H9 (cell line): ENCODE data around the gene PITX1. TPM values are rescaled to one million over a fixed set of nuclear protein-coding genes. Genes with fewer than 3 reads are reported as not detected.

Source experiments
- DNase-seq: peaks from one replicate; pipeline ENCODE4 v3.0.0-alpha.2; 2017
- H2AFZ ChIP-seq: one replicate; pipeline ENCODE4 v1.6.1; 2013; ENCODE audit warnings: mild to moderate bottlenecking, low read length, control low read depth, moderate library complexity
- H2AK5ac ChIP-seq: 2 replicates; pipeline ENCODE4 v1.6.1; 2013; ENCODE audit warnings: low read length, control low read depth, mixed read lengths; ENCODE audit not compliant: insufficient read length
- H2BK120ac ChIP-seq: one replicate; pipeline ENCODE4 v1.6.1; 2013; ENCODE audit warnings: low read depth, mild to moderate bottlenecking, low read length, control low read depth, inconsistent platforms; ENCODE audit not compliant: poor library complexity, severe bottlenecking
- H2BK12ac ChIP-seq: 2 replicates; pipeline ENCODE4 v1.6.1; 2013; ENCODE audit warnings: low read length, control low read depth, mixed read lengths, low read depth; ENCODE audit not compliant: insufficient read length
- H2BK15ac ChIP-seq: 2 replicates; pipeline ENCODE4 v1.6.1; 2013; ENCODE audit warnings: low read depth, low read length, control low read depth
- H2BK20ac ChIP-seq: one replicate; pipeline ENCODE4 v1.6.1; 2013; ENCODE audit warnings: low read depth, mild to moderate bottlenecking, low read length, control low read depth, inconsistent platforms; ENCODE audit not compliant: poor library complexity, severe bottlenecking
- H2BK5ac ChIP-seq: 2 replicates; pipeline ENCODE4 v1.6.1; 2013; ENCODE audit warnings: low read length, control low read depth, mixed read lengths; ENCODE audit not compliant: insufficient read length
- H3K14ac ChIP-seq: 2 replicates; pipeline ENCODE4 v1.6.1; 2013; ENCODE audit warnings: low read length, control low read depth; ENCODE audit not compliant: insufficient read depth
- H3K18ac ChIP-seq: 2 replicates; pipeline ENCODE4 v1.6.1; 2013; ENCODE audit warnings: low read depth, mild to moderate bottlenecking, mixed read lengths, low read length, control low read depth; ENCODE audit not compliant: insufficient read length
- H3K23ac ChIP-seq: 2 replicates; pipeline ENCODE4 v1.6.1; 2013; ENCODE audit warnings: low read length, control low read depth, mixed read lengths, low read depth; ENCODE audit not compliant: insufficient read length
- H3K23me2 ChIP-seq: 2 replicates; pipeline ENCODE4 v1.6.1; 2013; ENCODE audit warnings: low read depth, mild to moderate bottlenecking, mixed read lengths, low read length, control low read depth; ENCODE audit not compliant: insufficient read length, poor library complexity, severe bottlenecking
- H3K27ac ChIP-seq: 2 replicates; pipeline ENCODE4 v1.5.1; 2013; ENCODE audit warnings: low read length, control low read depth, mixed read lengths, low read depth; ENCODE audit not compliant: insufficient read length
- H3K27me3 ChIP-seq: 2 replicates; pipeline ENCODE4 v1.6.1; 2013; ENCODE audit warnings: low read length, control low read depth, inconsistent platforms; ENCODE audit not compliant: insufficient read depth
- H3K4ac ChIP-seq: 2 replicates; pipeline ENCODE4 v1.6.1; 2013; ENCODE audit warnings: low read depth, mild to moderate bottlenecking, control low read depth, inconsistent platforms, low read length, moderate library complexity
- H3K4me1 ChIP-seq: 2 replicates; pipeline ENCODE4 v1.6.1; 2013; ENCODE audit warnings: low read length, control low read depth, inconsistent platforms; ENCODE audit not compliant: insufficient read depth
- H3K4me2 ChIP-seq: 2 replicates; pipeline ENCODE4 v1.6.1; 2013; ENCODE audit warnings: low read length, control low read depth, mixed read lengths; ENCODE audit not compliant: insufficient read length, insufficient read depth
- H3K56ac ChIP-seq: 2 replicates; pipeline ENCODE4 v1.6.1; 2013; ENCODE audit warnings: low read depth, mild to moderate bottlenecking, mixed read lengths, low read length, control low read depth; ENCODE audit not compliant: insufficient read length
- H3K79me1 ChIP-seq: 2 replicates; pipeline ENCODE4 v1.6.1; 2013; ENCODE audit warnings: low read depth, mild to moderate bottlenecking, moderate library complexity, low read length, control low read depth, inconsistent platforms; ENCODE audit not compliant: insufficient read depth, poor library complexity, severe bottlenecking
- H3K79me2 ChIP-seq: 2 replicates; pipeline ENCODE4 v1.6.1; 2013; ENCODE audit warnings: low read length, control low read depth, inconsistent platforms; ENCODE audit not compliant: insufficient read depth
- H3K9ac ChIP-seq: 2 replicates; pipeline ENCODE4 v1.6.1; 2013; ENCODE audit warnings: low read length, control low read depth, mixed read lengths; ENCODE audit not compliant: insufficient read length; ENCODE audit errors: extremely low read depth
- H3K9me3 ChIP-seq: one replicate; pipeline ENCODE4 v1.6.1; 2013; ENCODE audit warnings: low read depth, low read length, inconsistent platforms; ENCODE audit not compliant: control insufficient read depth
- H3T11ph ChIP-seq: one replicate; pipeline ENCODE4 v1.6.1; 2013; ENCODE audit warnings: mild to moderate bottlenecking, low read length, control low read depth, inconsistent platforms
- H4K20me1 ChIP-seq: one replicate; pipeline ENCODE4 v1.6.1; 2013; ENCODE audit not compliant: control insufficient read depth, insufficient read length, insufficient read depth
- H4K5ac ChIP-seq: 2 replicates; pipeline ENCODE4 v1.6.1; 2013; ENCODE audit warnings: low read depth, mild to moderate bottlenecking, mixed read lengths, low read length, control low read depth; ENCODE audit not compliant: insufficient read length
- H4K8ac ChIP-seq: replicated peaks from 2 replicates; pipeline ENCODE4 v1.6.1; 2013; ENCODE audit warnings: low read length, control low read depth, mixed read lengths, low read depth; ENCODE audit not compliant: insufficient read length
- H4K91ac ChIP-seq: 2 replicates; pipeline ENCODE4 v1.6.1; 2013; ENCODE audit warnings: low read depth, mild to moderate bottlenecking, moderate library complexity, mixed read lengths, low read length, control low read depth; ENCODE audit not compliant: insufficient read length
- H3K27ac Mint-ChIP-seq, 3 experiments: 2 replicates in 2 of 3; 3 replicates in 1 of 3; pipeline ENCODE4 v1.8.0; 2020 to 2021; ENCODE audit warnings: mixed read lengths in 3 of 3, mild to moderate bottlenecking in 1 of 3, moderate library complexity in 1 of 3
- H3K27me3 Mint-ChIP-seq: 2 replicates; pipeline ENCODE4 v1.8.0; 2021; ENCODE audit warnings: low read depth, mild to moderate bottlenecking, moderate library complexity, mixed read lengths
- H3K36me3 Mint-ChIP-seq, 3 experiments: 2 replicates in 2 of 3; 3 replicates in 1 of 3; pipeline ENCODE4 v1.8.0; 2020 to 2021; ENCODE audit warnings: low read depth in 3 of 3, mixed read lengths in 3 of 3; ENCODE audit not compliant: insufficient read depth in 1 of 3
- H3K4me1 Mint-ChIP-seq, 2 experiments: 2 replicates each; pipeline ENCODE4 v1.8.0; 2020; ENCODE audit warnings: mixed read lengths in 2 of 2
- H3K4me3 Mint-ChIP-seq, 2 experiments: 2 replicates in 1 of 2; 3 replicates in 1 of 2; pipeline ENCODE4 v1.8.0; 2020 to 2021; ENCODE audit warnings: mild to moderate bottlenecking in 2 of 2, mixed read lengths in 2 of 2, moderate library complexity in 1 of 2
- H3K9me3 Mint-ChIP-seq, 2 experiments: 2 replicates in 1 of 2; 3 replicates in 1 of 2; pipeline ENCODE4 v1.8.0; 2020; ENCODE audit warnings: mild to moderate bottlenecking in 2 of 2, mixed read lengths in 2 of 2, moderate library complexity in 1 of 2
- CTCF ChIP-seq: fragments of 200-600 bp; sonication (generic); conservative IDR thresholded peaks from 3 replicates; pipeline ENCODE4 v1.8.0; 2021; ENCODE audit warnings: antibody characterized with exemption, mild to moderate bottlenecking
- WGBS: extraction: QIAGEN DNeasy Blood & Tissue Kit; methylation state at CpG from one replicate; pipeline ENCODE4 v1.1.7; 2013; ENCODE audit warnings: missing lambda C conversion rate, low lambda C conversion rate, mixed read lengths; ENCODE audit not compliant: insufficient read length; ENCODE audit errors: extremely low coverage; 5-methylcytosine and 5-hydroxymethylcytosine counted together
- total RNA-seq: library from RNA; stranded (reverse); gene quantifications from 2 replicates; pipeline ENCODE4 v1.2.1, GENCODE V29; 2021

The PITX1 gene
- total RNA-seq, 1 experiment from 2014 or later: not detected

- Histone ChIP-seq H3K79me2 (no peaks in the 10 kb centered on the region), H3K79me1 (no peaks in the 10 kb centered on the region), H2BK120ac (no peak overlapping the region), H3K4me2 (no peak overlapping the region), H3K9ac (no peak overlapping the region), H3K56ac (no peak overlapping the region), H2BK5ac (no peak overlapping the region), H3K18ac (no peak overlapping the region), H3K4ac (no peak overlapping the region), H2AK5ac (no peak overlapping the region), H3T11ph (no peak overlapping the region), H4K20me1 (no peaks in the 10 kb centered on the region), H3K23me2 (no peaks in the 10 kb centered on the region), H3K14ac (no peak overlapping the region), H2BK12ac (no peak overlapping the region), H3K27ac (no peak overlapping the region), H2BK20ac (no peak overlapping the region), H4K91ac (no peak overlapping the region), H3K27me3 (no peaks in the 10 kb centered on the region), H2BK15ac (no peak overlapping the region), H2AFZ (no peak overlapping the region), H4K5ac (no peak overlapping the region), H3K23ac (no peak overlapping the region), H4K8ac (no peak overlapping the region), H3K4me1 (no peaks in the 10 kb centered on the region), H3K9me3 (no peaks in the 10 kb centered on the region)
- Mint-ChIP-seq H3K27me3 (peaks cover 100% of the 10 kb centered on the region), H3K4me1 (no peaks in the 10 kb centered on the region), H3K9me3 (no peaks in the 10 kb centered on the region; a peak in 1 of 5 replicates), H3K4me3 (no peak overlapping the region), H3K27ac (no peak overlapping the region), H3K36me3 (no peaks in the 10 kb centered on the region)
- WGBS: no CpG with 5 or more reads among the region's 14 CpGs
- TF ChIP-seq CTCF: no peak
- DNase-seq: no peak
Measured at GRCh38 chr5:135063511-135064234, 29.6 kb upstream of the PITX1 start.
